ENCODE results near the gene KRT73. TPM values are rescaled to one million over a fixed set of nuclear protein-coding genes. Genes with fewer than 3 reads are reported as not detected.
A peak's percentile ranks its signal among the peaks of the same experiment; 100 is the strongest.

The KRT73 gene
- total RNA-seq (10 to 100 TPM in 3 of 5 donors, 1 to 10 TPM in 2; 6.8 to 37.9 (median 21.9) TPM), total RNA-seq (0 to 36.3 (median 9.6) reads per million in 29 experiments)
- 16.7 TPM for total RNA-seq (2013)

DNA sequence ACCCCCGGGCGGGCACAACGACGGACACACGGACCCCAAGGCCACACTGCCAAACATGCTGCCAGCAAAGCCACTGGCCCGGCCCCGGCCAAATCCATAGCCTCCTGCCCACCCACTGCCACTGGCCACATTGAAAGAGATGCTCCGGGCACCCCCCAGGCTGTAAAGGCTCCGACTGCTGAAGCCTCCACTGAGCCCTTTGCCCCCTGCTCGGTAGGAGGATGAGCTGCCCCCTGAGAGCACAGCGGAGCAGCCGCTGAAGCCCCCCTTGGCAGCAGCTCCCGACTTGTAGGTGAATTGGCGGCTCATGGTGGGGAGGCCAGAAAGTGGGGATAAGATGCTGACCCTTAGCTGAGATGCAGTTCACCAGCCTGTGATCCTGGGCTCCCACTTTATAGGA is at the start of gene KRT73:
KRT73 (minus strand) TSS at position 344 of the 400 bp plus-strand sequence; CDS start at position 309, 35 bp downstream.
- Mint-ChIP-seq H3K4me1 (peaks cover 66 to 77% (median 74%) of the 10 kb centered on the region in 3 donors), H3K27me3 (no peaks in the 10 kb centered on the region), H3K27ac (peak within 1 kb of the TSS; percentile 89 to 99), H3K9me3 (no peaks in the 10 kb centered on the region), H3K36me3 (no peaks in the 10 kb centered on the region), H3K4me3 (peak within 1 kb of the TSS in 1 of 3 donors; percentile 67)
- Histone ChIP-seq H3K36me3 (ENCODE audit: control insufficient read depth in 2 of 2, extremely low read depth in 1 of 2, insufficient read depth in 1 of 2, low read length in 1 of 2) (no peaks in the 10 kb centered on the region), H3K27ac (ENCODE audit: low read length) (no peak within 1 kb of the TSS), H3K4me1 (ENCODE audit: control insufficient read depth in 1 of 2, extremely low read depth in 1 of 2, insufficient read depth in 2 of 2, low read length in 2 of 2) (peaks cover 44 to 56% of the 10 kb centered on the region in 2 experiments), H3K4me3 (ENCODE audit: control insufficient read depth in 1 of 2, extremely low read depth in 1 of 2, low read length in 1 of 2) (no peak within 1 kb of the TSS), H3K27me3 (replicated peaks in 1 of 2; ENCODE audit: control insufficient read depth in 2 of 2, extremely low read depth in 1 of 2, insufficient read depth in 2 of 2, low read length in 1 of 2) (peaks cover 0 to 2% of the 10 kb centered on the region in 2 experiments), H3K9me3 (no peaks in the 10 kb centered on the region)
- ATAC-seq (replicated peaks in 1 of 4) (no peak), DNase-seq (no peak)
- ChIA-PET POLR2A (no interaction called here), CTCF (no interaction called here)
- WGBS (ENCODE audit: insufficient coverage) = 87% methylated on average over 12 of the region's 14 CpGs

DNA sequence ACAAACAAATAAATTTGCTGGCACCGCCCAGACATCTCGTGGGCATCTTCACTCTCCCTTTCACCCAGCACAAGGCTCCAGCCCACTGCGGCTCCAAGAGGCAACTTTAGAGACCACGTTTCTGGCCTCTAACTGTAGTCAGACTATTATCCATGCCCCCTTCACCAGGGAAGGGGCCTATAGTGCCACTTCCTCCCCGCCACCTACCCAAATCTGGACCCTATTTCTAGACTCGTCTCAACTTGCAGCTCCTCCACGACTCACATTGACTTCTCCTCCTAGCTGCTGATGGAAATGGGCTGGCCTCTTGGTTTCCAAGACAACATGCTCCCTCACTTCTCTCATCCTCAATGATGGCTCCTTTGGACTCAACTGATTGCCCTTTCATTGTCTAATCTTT is 49.6 kb upstream of the KRT73 start:
- Mint-ChIP-seq H3K36me3 (no peaks in the 10 kb centered on the region), H3K9me3 (no peaks in the 10 kb centered on the region), H3K27me3 (no peaks in the 10 kb centered on the region), H3K4me1 (peaks cover 0 to 2% (median 0%) of the 10 kb centered on the region in 3 donors), H3K27ac (no peak overlapping the region), H3K4me3 (no peak overlapping the region)
- POLR2A ChIA-PET = no interaction called here
- Histone ChIP-seq H3K9me3 (no peaks in the 10 kb centered on the region), H3K4me3 (ENCODE audit: control insufficient read depth in 1 of 2, extremely low read depth in 1 of 2, low read length in 1 of 2) (no peak overlapping the region), H3K27ac (ENCODE audit: low read length) (no peak overlapping the region), H3K36me3 (ENCODE audit: control insufficient read depth in 2 of 2, extremely low read depth in 1 of 2, insufficient read depth in 1 of 2, low read length in 1 of 2) (no peaks in the 10 kb centered on the region), H3K27me3 (replicated peaks in 1 of 2; ENCODE audit: control insufficient read depth in 2 of 2, extremely low read depth in 1 of 2, insufficient read depth in 2 of 2, low read length in 1 of 2) (no peaks in the 10 kb centered on the region), H3K4me1 (ENCODE audit: control insufficient read depth in 1 of 2, extremely low read depth in 1 of 2, insufficient read depth in 2 of 2, low read length in 2 of 2) (no peaks in the 10 kb centered on the region)
- WGBS (ENCODE audit: insufficient coverage) = 82% methylated on average over 7 of the region's 7 CpGs
- DNase-seq = no peak
- ATAC-seq (replicated peaks in 1 of 4) = no peak
- CTCF ChIA-PET = interaction anchor here in 1 of 2 donors (0.7 to 0.9 kb wide), 2 partner anchors 81 to 82 kb away, joined by 3 read pairs; no protein-coding TSS in a partner anchor

- peak overlapping the region in 1 of 2 donors; percentile 18 for H3K27ac Mint-ChIP-seq
- peaks cover under 1 to 5% (median under 1%) of the 10 kb centered on the region in 3 donors for H3K4me1 Mint-ChIP-seq
- WGBS (ENCODE audit: insufficient coverage) = 83% methylated on average over 1 of the region's 9 CpGs
- ChIA-PET POLR2A (interaction anchor here in 1 of 2 donors (0.6 kb wide), 1 partner anchor 87 kb away, joined by 3 read pairs; no protein-coding TSS in a partner anchor), CTCF (interaction anchor here in 1 of 2 donors (0.7 to 0.9 kb wide), 2 partner anchors 80 to 82 kb away, joined by 3 read pairs; no protein-coding TSS in a partner anchor)
- Histone ChIP-seq H3K4me3 (ENCODE audit: control insufficient read depth in 1 of 2, extremely low read depth in 1 of 2, low read length in 1 of 2) (no peak overlapping the region), H3K4me1 (ENCODE audit: control insufficient read depth in 1 of 2, extremely low read depth in 1 of 2, insufficient read depth in 2 of 2, low read length in 2 of 2) (peaks cover 0 to under 1% of the 10 kb centered on the region in 2 experiments), H3K27ac (ENCODE audit: low read length) (no peak overlapping the region), H3K9me3 (no peaks in the 10 kb centered on the region), H3K27me3 (replicated peaks in 1 of 2; ENCODE audit: control insufficient read depth in 2 of 2, extremely low read depth in 1 of 2, insufficient read depth in 2 of 2, low read length in 1 of 2) (no peaks in the 10 kb centered on the region), H3K36me3 (ENCODE audit: control insufficient read depth in 2 of 2, extremely low read depth in 1 of 2, insufficient read depth in 1 of 2, low read length in 1 of 2) (no peaks in the 10 kb centered on the region)
- no peaks in the 10 kb centered on the region for H3K9me3 Mint-ChIP-seq
- ATAC-seq (replicated peaks in 1 of 4) (no peak), DNase-seq (no peak)
- H3K4me3 Mint-ChIP-seq = no peak overlapping the region
- H3K27me3 Mint-ChIP-seq = no peaks in the 10 kb centered on the region
- H3K36me3 Mint-ChIP-seq = no peaks in the 10 kb centered on the region
These were observed 49.1 kb upstream of the KRT73 start for GRCh38 chr12:52667509-52667908.

GRCh38 chr12:52666471-52666870 is 48.1 kb upstream of the KRT73 start:
- Mint-ChIP-seq H3K36me3 (no peaks in the 10 kb centered on the region), H3K27me3 (no peaks in the 10 kb centered on the region), H3K27ac (no peak overlapping the region), H3K4me3 (no peak overlapping the region), H3K9me3 (no peaks in the 10 kb centered on the region), H3K4me1 (peaks cover 4 to 13% (median 10%) of the 10 kb centered on the region in 3 donors)
- Histone ChIP-seq H3K36me3 (ENCODE audit: control insufficient read depth in 2 of 2, extremely low read depth in 1 of 2, insufficient read depth in 1 of 2, low read length in 1 of 2) (no peaks in the 10 kb centered on the region), H3K9me3 (no peaks in the 10 kb centered on the region), H3K4me3 (ENCODE audit: control insufficient read depth in 1 of 2, extremely low read depth in 1 of 2, low read length in 1 of 2) (no peak overlapping the region), H3K27me3 (replicated peaks in 1 of 2; ENCODE audit: control insufficient read depth in 2 of 2, extremely low read depth in 1 of 2, insufficient read depth in 2 of 2, low read length in 1 of 2) (no peaks in the 10 kb centered on the region), H3K4me1 (ENCODE audit: control insufficient read depth in 1 of 2, extremely low read depth in 1 of 2, insufficient read depth in 2 of 2, low read length in 2 of 2) (peaks cover 3 to 8% of the 10 kb centered on the region in 2 experiments), H3K27ac (ENCODE audit: low read length) (no peak overlapping the region)
- WGBS (ENCODE audit: insufficient coverage) = no CpG with 5 or more reads among the region's 3 CpGs
- no peak for DNase-seq
- POLR2A ChIA-PET = no interaction called here
- CTCF ChIA-PET = no interaction called here
- ATAC-seq (replicated peaks in 1 of 4) = no peak

GRCh38 chr12:52663420-52663819 is 45.1 kb upstream of the KRT73 start:
- no peaks in the 10 kb centered on the region for H3K27me3 Mint-ChIP-seq
- Histone ChIP-seq H3K27me3 (replicated peaks in 1 of 2; ENCODE audit: control insufficient read depth in 2 of 2, extremely low read depth in 1 of 2, insufficient read depth in 2 of 2, low read length in 1 of 2) (peaks cover 0 to 7% of the 10 kb centered on the region in 2 experiments), H3K4me1 (ENCODE audit: control insufficient read depth in 1 of 2, extremely low read depth in 1 of 2, insufficient read depth in 2 of 2, low read length in 2 of 2) (peaks cover 3 to 8% of the 10 kb centered on the region in 2 experiments), H3K4me3 (ENCODE audit: control insufficient read depth in 1 of 2, extremely low read depth in 1 of 2, low read length in 1 of 2) (no peak overlapping the region), H3K36me3 (ENCODE audit: control insufficient read depth in 2 of 2, extremely low read depth in 1 of 2, insufficient read depth in 1 of 2, low read length in 1 of 2) (no peaks in the 10 kb centered on the region), H3K9me3 (no peaks in the 10 kb centered on the region), H3K27ac (ENCODE audit: low read length) (no peak overlapping the region)
- no peak for DNase-seq
- H3K4me1 Mint-ChIP-seq = peaks cover 4 to 20% (median 13%) of the 10 kb centered on the region in 3 donors
- no peak overlapping the region for H3K4me3 Mint-ChIP-seq
- no peaks in the 10 kb centered on the region for H3K9me3 Mint-ChIP-seq
- no peaks in the 10 kb centered on the region for H3K36me3 Mint-ChIP-seq
- ATAC-seq (replicated peaks in 1 of 4) = no peak
- CTCF ChIA-PET = interaction anchor here in 1 of 2 donors (0.7 kb wide), 1 partner anchor 17 kb away, joined by 3 read pairs; the partner anchor contains the start of gene KRT1
- H3K27ac Mint-ChIP-seq = no peak overlapping the region
- POLR2A ChIA-PET = no interaction called here

DNA sequence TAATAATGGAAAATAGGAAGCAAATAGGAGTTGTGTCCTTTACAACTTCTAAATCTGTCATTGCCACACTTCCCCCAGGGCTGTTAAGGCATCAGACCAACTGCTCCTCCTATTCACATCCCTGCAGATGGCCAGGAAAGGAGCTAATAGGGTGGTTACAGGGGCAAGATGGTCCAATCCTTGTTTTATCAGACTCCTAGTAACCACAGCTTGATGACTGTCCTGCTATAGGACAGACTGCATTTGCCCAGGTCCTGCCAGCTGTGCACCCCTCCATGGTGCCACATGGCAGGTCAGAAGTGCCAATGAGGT is 44.5 kb upstream of the KRT73 start:
- no peak for DNase-seq
- Mint-ChIP-seq H3K36me3 (no peaks in the 10 kb centered on the region), H3K9me3 (no peaks in the 10 kb centered on the region), H3K4me1 (peaks cover 4 to 20% (median 13%) of the 10 kb centered on the region in 3 donors), H3K4me3 (no peak overlapping the region), H3K27ac (no peak overlapping the region), H3K27me3 (no peaks in the 10 kb centered on the region)
- Histone ChIP-seq H3K27me3 (replicated peaks in 1 of 2; ENCODE audit: control insufficient read depth in 2 of 2, extremely low read depth in 1 of 2, insufficient read depth in 2 of 2, low read length in 1 of 2) (peaks cover 0 to 9% of the 10 kb centered on the region in 2 experiments), H3K4me1 (ENCODE audit: control insufficient read depth in 1 of 2, extremely low read depth in 1 of 2, insufficient read depth in 2 of 2, low read length in 2 of 2) (peaks cover 3 to 8% of the 10 kb centered on the region in 2 experiments), H3K4me3 (ENCODE audit: control insufficient read depth in 1 of 2, extremely low read depth in 1 of 2, low read length in 1 of 2) (no peak overlapping the region), H3K27ac (ENCODE audit: low read length) (no peak overlapping the region), H3K9me3 (no peaks in the 10 kb centered on the region), H3K36me3 (ENCODE audit: control insufficient read depth in 2 of 2, extremely low read depth in 1 of 2, insufficient read depth in 1 of 2, low read length in 1 of 2) (no peaks in the 10 kb centered on the region)
- POLR2A ChIA-PET = no interaction called here
- no peak for ATAC-seq (replicated peaks in 1 of 4)
- CTCF ChIA-PET = no interaction called here

Data from T-cell (primary cell).